PC-3 (cell line): Measurements from ENCODE around the gene TSSK2. TPM values are rescaled to one million over a fixed set of nuclear protein-coding genes. Genes with fewer than 3 reads are reported as not detected.

Source experiments
- ATAC-seq: fragments of 200-7000 bp; cut with Tn5 transposase; 2 replicates; pipeline ENCODE4 v1.9.1; 2020; ENCODE audit warnings: mild to moderate bottlenecking, moderate library complexity
- BruUV-seq: library from RNA; stranded (reverse); fragments of 400-500 nt; replicated peaks from 2 replicates; lab custom pipeline; 2021; lab: Mats Ljungman, UMichigan
- CTCF ChIA-PET: fragments of 300-600 bp; sonication (Branson Sonifier 250); formaldehyde crosslinking; loops from one replicate; lab custom pipeline; 2022; ENCODE audit warnings: antibody characterized with exemption; lab: Charles Lee
- POLR2A ChIA-PET: fragments of 300-600 bp; sonication (Branson Sonifier 250); formaldehyde crosslinking; loops from one replicate; lab custom pipeline; 2022; ENCODE audit warnings: antibody characterized with exemption; ENCODE audit not compliant: unreplicated experiment; lab: Charles Lee
- DNase-seq: peaks from one replicate; pipeline ENCODE4 v3.0.0-alpha.2; 2015
- H2AFZ ChIP-seq: fragments of 300-600 bp; sonication (generic); 2 replicates; pipeline ENCODE4 v1.6.0; 2016; ENCODE audit warnings: antibody characterized with exemption, low read length
- H3F3A ChIP-seq: fragments of 300-600 bp; sonication (generic); one replicate; pipeline ENCODE4 v1.6.0; 2017; ENCODE audit warnings: antibody characterized with exemption, low read length, control low read depth, mild to moderate bottlenecking; ENCODE audit not compliant: unreplicated experiment
- H3K27ac ChIP-seq: fragments of 300-600 bp; sonication (generic); 2 replicates; pipeline ENCODE4 v1.5.1; 2016; ENCODE audit warnings: mild to moderate bottlenecking, low read length
- H3K27me3 ChIP-seq: fragments of 300-600 bp; sonication (generic); 2 replicates; pipeline ENCODE4 v1.6.1; 2016; ENCODE audit warnings: low read length, mixed read lengths
- H3K36me3 ChIP-seq: fragments of 300-600 bp; sonication (generic); 2 replicates; pipeline ENCODE4 v1.6.1; 2016; ENCODE audit warnings: low read depth, mixed run types, low read length, mixed read lengths
- H3K4me1 ChIP-seq: fragments of 300-600 bp; sonication (generic); 2 replicates; pipeline ENCODE4 v1.5.1; 2016; ENCODE audit warnings: low read length; ENCODE audit not compliant: insufficient read depth
- H3K4me2 ChIP-seq: fragments of 300-600 bp; sonication (generic); 2 replicates; pipeline ENCODE4 v1.6.0; 2016; ENCODE audit warnings: low read length
- H3K4me3 ChIP-seq: fragments of 300-600 bp; sonication (generic); 2 replicates; pipeline ENCODE4 v1.5.1; 2016; ENCODE audit warnings: mild to moderate bottlenecking, low read length, mixed read lengths
- H3K79me2 ChIP-seq: fragments of 300-600 bp; sonication (generic); 2 replicates; pipeline ENCODE4 v1.6.1; 2017; ENCODE audit warnings: low read length, mixed read lengths
- H3K9ac ChIP-seq: fragments of 300-600 bp; sonication (generic); 2 replicates; pipeline ENCODE4 v1.6.0; 2016; ENCODE audit warnings: mild to moderate bottlenecking, low read length
- H3K9me2 ChIP-seq: fragments of 300-600 bp; sonication (generic); replicated peaks from 2 replicates; pipeline ENCODE4 v1.6.1; 2016; ENCODE audit warnings: mixed run types, low read length, mixed read lengths
- H3K9me3 ChIP-seq: fragments of 300-600 bp; sonication (generic); 2 replicates; pipeline ENCODE4 v1.6.1; 2016; ENCODE audit warnings: low read length, mixed read lengths
- H4K20me1 ChIP-seq: fragments of 300-600 bp; sonication (generic); 2 replicates; pipeline ENCODE4 v1.6.1; 2016; ENCODE audit warnings: low read length, mixed read lengths
- EZH2 ChIP-seq: fragments of 300-600 bp; sonication (generic); IDR thresholded peaks from one replicate; pipeline ENCODE4 v1.6.1; 2017; ENCODE audit warnings: antibody characterized with exemption, mild to moderate bottlenecking, low read length; ENCODE audit not compliant: unreplicated experiment
- EZH2phosphoT487 ChIP-seq: fragments of 300-600 bp; sonication (generic); IDR thresholded peaks from 2 replicates; pipeline ENCODE4 v1.6.1; 2018; ENCODE audit warnings: mild to moderate bottlenecking, antibody characterized with exemption, low read length, borderline replicate concordance
- intact Hi-C: fragments of 100-400 bp; cut with micrococcal nuclease; formaldehyde crosslinking; loops from 2 replicates; pipeline ENCODE4 v1.9.0; 2023
- total RNA-seq: library from RNA; depleted of rRNA; stranded (reverse); fragments of >200 nt; gene quantifications from 2 replicates; pipeline ENCODE4 v1.2.3, GENCODE V29; 2014
- TF ChIP-seq, protein P1 (sequence below): fragments of 300-600 bp; sonication (generic); conservative IDR thresholded peaks from 2 replicates; pipeline ENCODE4 v1.5.1; 2017; ENCODE audit warnings: antibody characterized with exemption, low read depth, mild to moderate bottlenecking, low read length

The TSSK2 gene
- total RNA-seq, 1 experiment from 2014 or later = not detected

DNA sequence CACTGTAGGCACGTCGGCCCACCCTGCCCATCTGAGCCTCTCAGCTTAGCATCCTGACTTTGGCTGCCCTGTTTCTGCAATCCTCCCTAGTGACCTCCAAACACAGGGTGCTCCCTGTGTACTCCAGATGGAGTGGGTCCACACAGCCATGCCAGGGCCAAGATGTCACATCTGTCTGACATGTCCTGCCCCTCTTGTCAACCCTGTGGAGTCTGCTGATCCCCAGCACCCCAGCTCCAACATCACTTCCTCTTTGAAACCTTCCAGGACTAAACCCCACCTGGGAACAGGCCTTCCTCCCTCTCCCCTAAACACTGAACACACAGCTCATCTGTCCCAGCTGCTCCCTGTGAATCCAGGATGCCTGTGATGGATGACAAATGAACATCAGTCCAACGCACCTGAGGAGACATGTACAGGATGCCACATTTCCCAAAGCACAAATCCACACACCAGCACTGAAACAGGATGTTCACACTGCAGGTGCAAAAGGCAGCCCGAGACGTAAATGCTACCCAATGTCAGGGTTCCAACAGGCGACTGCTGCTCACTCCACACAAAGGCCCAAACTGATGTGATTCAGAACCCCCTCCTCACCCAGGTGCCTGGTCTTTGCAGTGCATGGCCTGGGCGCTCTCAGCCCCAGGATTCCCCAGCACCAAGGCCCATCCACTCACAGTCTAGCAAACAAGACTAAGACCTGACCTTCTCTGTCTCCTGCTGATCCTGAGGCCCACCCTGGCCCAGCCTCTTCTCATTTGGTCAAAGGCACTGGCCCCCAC lies 2.0 kb upstream of the TSSK2 start:
- no peak overlapping the region for H3K27ac ChIP-seq
- CTCF ChIA-PET = no interaction called here
- H3K4me3 ChIP-seq = no peak overlapping the region
- no peak overlapping the region for H2AFZ ChIP-seq
- H4K20me1 ChIP-seq = no peaks in the 10 kb centered on the region
- H3K4me2 ChIP-seq = no peak overlapping the region
- no peaks in the 10 kb centered on the region for H3K9me2 ChIP-seq
- intact Hi-C loops = no loop called here
- BruUV-seq = no TSS peak
- POLR2A ChIA-PET = no interaction called here
- H3K79me2 ChIP-seq = no peaks in the 10 kb centered on the region
- no peaks in the 10 kb centered on the region for H3K27me3 ChIP-seq
- no peaks in the 10 kb centered on the region for H3K4me1 ChIP-seq
- no peak overlapping the region for H3K9ac ChIP-seq
- H3K9me3 ChIP-seq = no peaks in the 10 kb centered on the region
- no peaks in the 10 kb centered on the region for H3F3A ChIP-seq
- DNase-seq (no peak), ATAC-seq (no peak)
- no peaks in the 10 kb centered on the region for H3K36me3 ChIP-seq
- TF ChIP-seq EZH2phosphoT487 = no peak
- TF ChIP-seq, protein P1, sequence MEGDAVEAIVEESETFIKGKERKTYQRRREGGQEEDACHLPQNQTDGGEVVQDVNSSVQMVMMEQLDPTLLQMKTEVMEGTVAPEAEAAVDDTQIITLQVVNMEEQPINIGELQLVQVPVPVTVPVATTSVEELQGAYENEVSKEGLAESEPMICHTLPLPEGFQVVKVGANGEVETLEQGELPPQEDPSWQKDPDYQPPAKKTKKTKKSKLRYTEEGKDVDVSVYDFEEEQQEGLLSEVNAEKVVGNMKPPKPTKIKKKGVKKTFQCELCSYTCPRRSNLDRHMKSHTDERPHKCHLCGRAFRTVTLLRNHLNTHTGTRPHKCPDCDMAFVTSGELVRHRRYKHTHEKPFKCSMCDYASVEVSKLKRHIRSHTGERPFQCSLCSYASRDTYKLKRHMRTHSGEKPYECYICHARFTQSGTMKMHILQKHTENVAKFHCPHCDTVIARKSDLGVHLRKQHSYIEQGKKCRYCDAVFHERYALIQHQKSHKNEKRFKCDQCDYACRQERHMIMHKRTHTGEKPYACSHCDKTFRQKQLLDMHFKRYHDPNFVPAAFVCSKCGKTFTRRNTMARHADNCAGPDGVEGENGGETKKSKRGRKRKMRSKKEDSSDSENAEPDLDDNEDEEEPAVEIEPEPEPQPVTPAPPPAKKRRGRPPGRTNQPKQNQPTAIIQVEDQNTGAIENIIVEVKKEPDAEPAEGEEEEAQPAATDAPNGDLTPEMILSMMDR = no peak
- TF ChIP-seq EZH2 = no peak

DNA sequence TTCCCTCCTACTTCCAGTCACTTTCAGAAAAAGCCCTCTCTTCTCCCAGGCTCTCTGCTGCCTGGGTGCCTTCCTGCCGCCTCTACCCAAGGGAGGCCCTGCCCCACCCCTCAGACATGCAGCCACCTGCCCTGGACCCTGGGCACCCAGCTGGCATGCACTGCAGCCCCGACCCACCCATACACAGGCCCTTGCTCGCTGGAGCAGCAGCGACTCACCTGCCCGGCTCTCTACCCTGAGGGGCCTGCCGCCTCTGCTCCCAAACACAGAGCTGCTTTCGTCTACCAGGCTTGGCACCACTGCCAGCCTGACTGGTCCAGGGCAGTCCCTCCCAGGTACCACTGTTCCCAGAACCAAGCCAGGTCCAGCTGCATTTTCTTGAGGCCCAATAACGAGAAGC lies 1.2 kb upstream of the TSSK2 start:
- Histone ChIP-seq H4K20me1 (no peaks in the 10 kb centered on the region), H3K4me3 (no peak overlapping the region), H3K4me1 (no peaks in the 10 kb centered on the region), H2AFZ (no peak overlapping the region), H3K9ac (no peak overlapping the region), H3K27ac (no peak overlapping the region), H3K4me2 (no peak overlapping the region), H3K36me3 (no peaks in the 10 kb centered on the region), H3K79me2 (no peaks in the 10 kb centered on the region), H3K9me2 (no peaks in the 10 kb centered on the region), H3K27me3 (no peaks in the 10 kb centered on the region), H3K9me3 (no peaks in the 10 kb centered on the region), H3F3A (no peaks in the 10 kb centered on the region)
- no peak for ATAC-seq
- ChIA-PET POLR2A (no interaction called here), CTCF (no interaction called here)
- TF ChIP-seq EZH2phosphoT487 (no peak), EZH2 (no peak)
- TF ChIP-seq, protein P1 = no peak
- BruUV-seq = no TSS peak
- DNase-seq = no peak
- intact Hi-C loops = no loop called here

DNA sequence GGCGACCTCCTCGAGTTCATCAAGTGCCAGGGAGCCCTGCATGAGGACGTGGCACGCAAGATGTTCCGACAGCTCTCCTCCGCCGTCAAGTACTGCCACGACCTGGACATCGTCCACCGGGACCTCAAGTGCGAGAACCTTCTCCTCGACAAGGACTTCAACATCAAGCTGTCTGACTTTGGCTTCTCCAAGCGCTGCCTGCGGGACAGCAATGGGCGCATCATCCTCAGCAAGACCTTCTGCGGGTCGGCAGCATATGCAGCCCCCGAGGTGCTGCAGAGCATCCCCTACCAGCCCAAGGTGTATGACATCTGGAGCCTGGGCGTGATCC lies 542 bp downstream of the TSSK2 start:
- no peaks in the 10 kb centered on the region for H3F3A ChIP-seq

More for the DNA sequence above, 542 bp downstream of the TSSK2 start:
- POLR2A ChIA-PET = no interaction called here
- no peak overlapping the region for H3K4me3 ChIP-seq
- no peak overlapping the region for H3K27ac ChIP-seq
- H3K27me3 ChIP-seq = no peaks in the 10 kb centered on the region
- DNase-seq (no peak), ATAC-seq (no peak)
- H4K20me1 ChIP-seq = no peaks in the 10 kb centered on the region
- no TSS peak for BruUV-seq
- CTCF ChIA-PET = no interaction called here
- H3K4me1 ChIP-seq = no peaks in the 10 kb centered on the region
- H3K9me3 ChIP-seq = no peaks in the 10 kb centered on the region
- H3K9ac ChIP-seq = no peak overlapping the region
- no peaks in the 10 kb centered on the region for H3K79me2 ChIP-seq
- intact Hi-C loops = no loop called here
- H2AFZ ChIP-seq = no peak overlapping the region
- no peak for TF ChIP-seq EZH2phosphoT487
- TF ChIP-seq EZH2 = no peak
- TF ChIP-seq, protein P1 = no peak
- no peaks in the 10 kb centered on the region for H3K9me2 ChIP-seq
- no peak overlapping the region for H3K4me2 ChIP-seq
- no peaks in the 10 kb centered on the region for H3K36me3 ChIP-seq
